GM12874 (cell line): ENCODE data around the gene ARRB1.

Source experiments
- TF ChIP-seq, protein P1 (sequence below): IDR thresholded peaks from 2 replicates; pipeline ENCODE4 v1.5.1; 2011; ENCODE audit warnings: low read depth, mild to moderate bottlenecking, control low read depth, low read length, moderate library complexity; ENCODE audit not compliant: insufficient read depth

The ARRB1 gene

DNA sequence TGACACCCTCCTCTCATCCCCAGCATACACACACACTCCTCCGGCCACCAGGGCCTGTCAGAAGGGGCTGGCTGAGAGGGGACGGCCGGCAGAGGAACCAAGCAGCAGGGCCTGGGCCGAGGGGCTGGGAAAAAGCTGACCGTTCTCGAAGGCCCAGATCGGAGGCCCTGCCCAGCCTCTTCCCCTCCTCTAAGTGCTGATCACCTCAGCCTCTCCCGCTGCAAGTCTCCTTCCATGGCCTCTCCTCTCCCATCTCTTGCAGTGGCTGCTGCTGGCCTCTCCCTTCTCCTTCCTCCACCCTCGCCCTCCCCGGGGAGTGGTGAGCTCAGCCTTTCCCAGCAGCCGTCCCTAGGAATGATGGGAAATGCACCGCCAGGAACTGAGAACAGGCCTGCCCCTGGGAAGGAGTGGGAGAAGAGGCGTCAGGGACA, 39.6 kb downstream of the ARRB1 start:
- TF ChIP-seq, protein P1, sequence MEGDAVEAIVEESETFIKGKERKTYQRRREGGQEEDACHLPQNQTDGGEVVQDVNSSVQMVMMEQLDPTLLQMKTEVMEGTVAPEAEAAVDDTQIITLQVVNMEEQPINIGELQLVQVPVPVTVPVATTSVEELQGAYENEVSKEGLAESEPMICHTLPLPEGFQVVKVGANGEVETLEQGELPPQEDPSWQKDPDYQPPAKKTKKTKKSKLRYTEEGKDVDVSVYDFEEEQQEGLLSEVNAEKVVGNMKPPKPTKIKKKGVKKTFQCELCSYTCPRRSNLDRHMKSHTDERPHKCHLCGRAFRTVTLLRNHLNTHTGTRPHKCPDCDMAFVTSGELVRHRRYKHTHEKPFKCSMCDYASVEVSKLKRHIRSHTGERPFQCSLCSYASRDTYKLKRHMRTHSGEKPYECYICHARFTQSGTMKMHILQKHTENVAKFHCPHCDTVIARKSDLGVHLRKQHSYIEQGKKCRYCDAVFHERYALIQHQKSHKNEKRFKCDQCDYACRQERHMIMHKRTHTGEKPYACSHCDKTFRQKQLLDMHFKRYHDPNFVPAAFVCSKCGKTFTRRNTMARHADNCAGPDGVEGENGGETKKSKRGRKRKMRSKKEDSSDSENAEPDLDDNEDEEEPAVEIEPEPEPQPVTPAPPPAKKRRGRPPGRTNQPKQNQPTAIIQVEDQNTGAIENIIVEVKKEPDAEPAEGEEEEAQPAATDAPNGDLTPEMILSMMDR, result no peak

DNA sequence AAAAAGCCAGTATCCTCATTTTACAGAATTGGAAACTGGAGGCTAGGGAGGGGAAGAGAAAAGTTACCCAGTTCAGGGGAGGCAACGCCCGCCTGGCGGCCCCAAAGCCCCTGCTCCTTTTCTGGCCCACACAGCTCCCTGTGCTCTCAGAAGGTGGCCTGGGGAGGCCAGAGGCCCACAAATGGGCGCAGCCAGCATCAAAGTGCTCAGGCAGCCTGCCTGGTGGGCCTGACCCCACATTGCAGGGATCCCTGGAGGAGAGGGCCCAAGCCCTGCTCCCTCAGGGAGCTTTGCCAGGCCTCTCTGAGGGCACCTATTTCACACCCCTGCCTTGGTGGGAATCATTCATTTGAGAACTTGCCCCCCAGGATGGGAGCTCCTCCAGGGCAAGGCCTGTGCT, 42.5 kb downstream of the ARRB1 start:
- TF ChIP-seq, protein P1, result no peak

DNA sequence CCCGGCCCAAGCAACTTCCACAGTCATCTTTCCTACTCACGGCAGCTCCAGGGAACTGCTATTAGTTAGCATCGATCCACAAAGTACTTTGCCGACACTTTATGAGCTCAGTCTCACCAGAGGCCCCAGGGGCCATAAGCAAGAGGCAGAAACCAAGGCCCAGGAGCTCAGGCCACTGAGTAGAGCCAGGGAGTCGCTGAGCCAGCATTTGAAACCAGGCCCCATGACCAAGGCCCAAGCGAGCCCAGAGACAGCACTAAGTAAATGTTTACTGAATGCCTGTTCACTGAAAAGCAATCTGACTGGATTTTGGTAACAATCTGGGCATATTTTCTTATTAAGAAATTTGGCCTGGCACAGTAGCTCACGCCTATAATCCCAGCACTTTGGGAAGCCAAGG, 43.3 kb downstream of the ARRB1 start:
- TF ChIP-seq, protein P1, result no peak

DNA sequence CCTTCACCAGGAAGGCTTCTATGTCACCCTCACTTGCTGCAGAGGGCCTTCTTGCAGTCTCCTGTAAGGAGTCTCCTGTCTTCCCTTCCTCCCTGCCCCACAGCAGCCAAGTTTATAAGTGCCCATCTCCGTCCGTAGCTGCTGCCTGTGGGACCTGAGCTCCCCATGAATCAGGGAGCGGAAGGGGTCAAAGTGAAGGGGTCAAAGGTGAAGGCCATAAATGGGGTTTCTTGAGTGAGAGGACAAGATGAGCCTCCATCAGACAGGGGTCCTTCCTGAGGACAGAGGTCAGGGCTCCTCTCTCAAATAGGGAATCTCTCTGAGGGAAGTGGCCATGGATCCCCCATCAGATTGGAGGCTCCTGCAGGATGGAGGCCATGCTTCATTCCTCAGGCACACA, 44.4 kb downstream of the ARRB1 start:
- TF ChIP-seq, protein P1, result no peak

DNA sequence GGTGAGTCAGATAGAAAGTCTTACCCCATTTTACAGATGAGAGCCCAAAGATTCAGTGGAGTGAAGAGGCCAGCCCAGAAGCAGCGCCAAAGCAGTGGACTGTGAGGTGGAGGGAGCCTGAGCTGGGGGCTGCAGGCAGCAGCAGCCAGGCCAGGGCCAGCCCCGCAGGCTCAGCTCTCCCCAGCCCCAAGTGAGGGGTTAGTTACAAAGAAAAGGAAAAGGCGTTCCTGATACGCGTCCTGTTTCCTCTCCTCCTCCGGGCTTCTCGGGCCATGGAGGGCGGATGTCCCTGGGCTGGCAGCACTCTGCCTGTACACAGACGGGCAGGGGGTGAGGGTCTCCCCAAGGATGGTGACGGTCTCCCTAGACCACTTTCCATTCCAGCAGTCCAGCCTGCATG, 44.9 kb downstream of the ARRB1 start:
- TF ChIP-seq, protein P1, result no peak

DNA sequence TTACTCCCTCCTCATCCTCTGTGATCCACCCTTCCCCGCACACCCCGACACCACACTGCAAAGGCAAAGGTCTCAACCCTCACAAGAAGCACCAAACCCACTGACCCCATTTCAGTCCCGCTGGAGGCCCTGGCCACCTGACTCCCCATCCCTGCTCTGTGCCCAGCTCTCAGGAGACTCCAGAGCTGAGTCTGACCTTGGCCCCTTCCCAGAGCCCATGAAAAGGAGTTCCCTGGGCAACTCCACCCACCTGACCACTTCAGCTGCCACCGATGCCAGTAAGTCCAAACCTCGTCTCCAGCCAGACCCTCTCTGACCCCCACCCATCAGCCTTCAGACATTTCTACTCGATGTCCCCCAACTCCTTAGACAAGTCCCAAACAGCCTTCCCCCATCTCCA, 45.5 kb downstream of the ARRB1 start:
- TF ChIP-seq, protein P1, result no peak

DNA sequence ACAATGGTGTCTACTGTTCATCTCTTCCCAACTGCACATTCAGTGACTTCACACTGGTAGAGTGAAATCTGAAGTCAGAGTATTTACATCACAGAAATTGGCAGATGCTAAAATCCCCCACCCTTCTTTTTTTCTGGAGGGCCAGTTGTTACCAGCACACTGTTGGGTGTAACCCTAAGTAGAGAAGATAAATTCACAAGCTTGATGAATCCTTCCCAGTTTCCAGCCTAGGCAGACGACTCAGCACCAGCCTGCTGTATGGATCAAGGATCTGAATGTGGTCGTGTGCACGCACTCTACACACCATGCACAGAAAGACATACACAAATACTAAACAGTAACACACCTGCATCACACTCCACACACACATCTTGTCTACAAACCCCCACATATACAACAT, 46.0 kb downstream of the ARRB1 start:
- TF ChIP-seq, protein P1, result no peak
